Amygdala (tissue), 56 donors: ENCODE results near the gene ZC3H6.
"Not testable (repeated sequence)": the region's sequence is repeated elsewhere in the genome, so short reads cannot be mapped to it uniquely, and the experiment has no call there.

Experiments
- DNase-seq, 56 donors: peaks; one replicate each; lab custom pipeline; 2025; lab: John Stamatoyannopoulos, UW

Gene ZC3H6

GRCh38 chr2:112321375-112322320, 46.3 kb downstream of the ZC3H6 start:
- DNase-seq = no peak

GRCh38 chr2:112322919-112323318, 47.5 kb downstream of the ZC3H6 start:
- no peak for DNase-seq

GRCh38 chr2:112332123-112332696, 56.8 kb downstream of the ZC3H6 start:
- DNase-seq = no peak

- no peak for DNase-seq
These were observed 60.2 kb downstream of the ZC3H6 start for GRCh38 chr2:112335600-112335999.

- DNase-seq = no peak
These were observed 64.6 kb downstream of the ZC3H6 start for GRCh38 chr2:112339986-112340385.

GRCh38 chr2:112340475-112341267, 65.3 kb downstream of the ZC3H6 start:
- DNase-seq = no peak

GRCh38 chr2:112342067-112342550, 66.7 kb downstream of the ZC3H6 start:
- DNase-seq = no peak

GRCh38 chr2:112343827-112344585, 68.6 kb downstream of the ZC3H6 start:
- no peak for DNase-seq

- DNase-seq = no peak
These were observed 69.9 kb downstream of the ZC3H6 start for GRCh38 chr2:112345030-112346027.

GRCh38 chr2:112352292-112352691, 76.9 kb downstream of the ZC3H6 start:
- DNase-seq = not testable (repeated sequence)

GRCh38 chr2:112352809-112353603, 77.6 kb downstream of the ZC3H6 start:
- not testable (repeated sequence) for DNase-seq

GRCh38 chr2:112354335-112354734, 78.9 kb downstream of the ZC3H6 start:
- DNase-seq = not testable (repeated sequence)

- DNase-seq = not testable (repeated sequence)
These were observed 84.7 kb downstream of the ZC3H6 start for GRCh38 chr2:112360055-112360454.
